CD14-positive monocyte (primary cell): ENCODE measurements around the gene EXOC4. TPM values are rescaled to one million over a fixed set of nuclear protein-coding genes. Genes with fewer than 3 reads are reported as not detected.

Experiments used
- DNase-seq, 3 donors: peaks; one replicate each; pipeline ENCODE4 v3.0.0-alpha.2; 2011 to 2022
- H2AFZ ChIP-seq: 2 replicates; pipeline ENCODE4 v1.6.0; 2012; ENCODE audit warnings: mild to moderate bottlenecking, low read depth, low read length, inconsistent platforms; ENCODE audit not compliant: insufficient read depth, poor library complexity, severe bottlenecking
- H3K27ac ChIP-seq, 2 donors: 1 replicate in 1 of 2; 2 replicates in 1 of 2; pipeline ENCODE4 v1.5.1; 2012 to 2013; ENCODE audit warnings: low read length in 2 of 2, control low read depth in 1 of 2, inconsistent platforms in 1 of 2, low read depth in 1 of 2, mild to moderate bottlenecking in 1 of 2
- H3K27me3 ChIP-seq, 2 donors: one replicate each; pipeline versions ENCODE4 v1.6.0 to v1.6.1; 2011 to 2013; ENCODE audit warnings: low read length in 2 of 2; ENCODE audit not compliant: control insufficient read depth in 2 of 2, insufficient read depth in 2 of 2
- H3K36me3 ChIP-seq, 2 donors: replicated peaks in 1 of 2; 1 replicate in 1 of 2; 2 replicates in 1 of 2; pipeline versions ENCODE4 v1.5.1 to v1.6.1; 2012 to 2013; ENCODE audit warnings: low read length in 2 of 2, control low read depth in 1 of 2, inconsistent platforms in 1 of 2, mild to moderate bottlenecking in 1 of 2; ENCODE audit not compliant: insufficient read depth in 2 of 2, control insufficient read depth in 1 of 2
- H3K4me1 ChIP-seq, 2 donors: 1 replicate in 1 of 2; 2 replicates in 1 of 2; pipeline versions ENCODE4 v1.5.1 to v1.6.1; 2012 to 2013; ENCODE audit warnings: low read length in 2 of 2, control low read depth in 1 of 2, inconsistent platforms in 1 of 2, mild to moderate bottlenecking in 1 of 2, moderate library complexity in 1 of 2; ENCODE audit not compliant: insufficient read depth in 2 of 2, control insufficient read depth in 1 of 2
- H3K4me2 ChIP-seq: replicated peaks from 2 replicates; pipeline ENCODE3; 2012; ENCODE audit warnings: low read length, moderate library complexity, mild to moderate bottlenecking; ENCODE audit not compliant: poor library complexity, severe bottlenecking; ENCODE audit errors: extremely low read depth
- H3K4me3 ChIP-seq, 3 experiments: fragments of 200-600 bp in 1 of 3; sonication (generic) in 1 of 3; replicated peaks in 1 of 3; 1 replicate in 2 of 3; 2 replicates in 1 of 3; pipeline ENCODE4 v1.5.1; 2011 to 2013; ENCODE audit warnings: low read length in 3 of 3, mild to moderate bottlenecking in 3 of 3, control low read depth in 2 of 3, low read depth in 2 of 3, inconsistent platforms in 1 of 3, moderate library complexity in 1 of 3
- H3K79me2 ChIP-seq: 2 replicates; pipeline ENCODE4 v1.6.0; 2012; ENCODE audit warnings: mild to moderate bottlenecking, control low read depth, inconsistent platforms, low read length, moderate library complexity; ENCODE audit not compliant: insufficient read depth
- H3K9ac ChIP-seq: 2 replicates; pipeline ENCODE4 v1.6.0; 2017; ENCODE audit warnings: low read length, mild to moderate bottlenecking; ENCODE audit not compliant: insufficient read depth, poor library complexity, severe bottlenecking
- H3K9me3 ChIP-seq, 2 donors: replicated peaks in 1 of 2; 1 replicate in 1 of 2; 2 replicates in 1 of 2; pipeline versions ENCODE4 v1.5.1 to v1.6.1; 2012 to 2013; ENCODE audit warnings: low read length in 2 of 2, control low read depth in 1 of 2; ENCODE audit not compliant: control insufficient read depth in 1 of 2, insufficient read depth in 1 of 2
- H4K20me1 ChIP-seq: 2 replicates; pipeline ENCODE4 v1.6.0; 2012; ENCODE audit warnings: mild to moderate bottlenecking, low read length, control low read depth, moderate library complexity; ENCODE audit not compliant: insufficient read depth
- H3K27ac Mint-ChIP-seq, 7 donors: one replicate each; pipeline ENCODE4 v1.8.0; 2020; ENCODE audit warnings: mild to moderate bottlenecking in 7 of 7, mixed read lengths in 7 of 7, moderate library complexity in 6 of 7, inconsistent platforms in 2 of 7
- H3K27me3 Mint-ChIP-seq, 3 donors: one replicate each; pipeline ENCODE4 v1.8.0; 2021 to 2022; ENCODE audit warnings: low read depth in 3 of 3, mild to moderate bottlenecking in 3 of 3, mixed read lengths in 3 of 3, moderate library complexity in 3 of 3, inconsistent platforms in 1 of 3
- H3K36me3 Mint-ChIP-seq, 2 donors: one replicate each; pipeline ENCODE4 v1.8.0; 2020; ENCODE audit warnings: mixed read lengths in 2 of 2, inconsistent platforms in 1 of 2, mild to moderate bottlenecking in 1 of 2
- H3K4me1 Mint-ChIP-seq: one replicate; pipeline ENCODE4 v1.8.0; 2020; ENCODE audit warnings: mild to moderate bottlenecking, mixed read lengths
- H3K4me3 Mint-ChIP-seq, 2 donors: one replicate each; pipeline ENCODE4 v1.8.0; 2020; ENCODE audit warnings: mild to moderate bottlenecking in 2 of 2, mixed read lengths in 2 of 2, moderate library complexity in 1 of 2
- H3K9me3 Mint-ChIP-seq, 7 donors: one replicate each; pipeline ENCODE4 v1.8.0; 2020 to 2022; ENCODE audit warnings: mixed read lengths in 7 of 7, mild to moderate bottlenecking in 6 of 7, moderate library complexity in 6 of 7, inconsistent platforms in 2 of 7
- WGBS: methylation state at CpG from one replicate; pipeline ENCODE4 v1.1.5; 2013; ENCODE audit warnings: missing lambda C conversion rate; ENCODE audit not compliant: insufficient coverage; 5-methylcytosine and 5-hydroxymethylcytosine counted together
- intact Hi-C, 2 donors: fragments of 100-400 bp; cut with micrococcal nuclease; formaldehyde crosslinking; loops; one replicate each; pipeline versions ENCODE4 v1.15.0 to v1.15.1; 2023
- polyA plus RNA-seq, 3 donors: library from polyadenylated mRNA; depleted of rRNA in 1 of 3; unstranded in 2 of 3; stranded (reverse) in 1 of 3; fragments of 300-500 nt in 2 of 3; fragments of >200 nt in 1 of 3; fragmentation: Illumina TruSeq in 2 of 3; gene quantifications; 1 replicate in 2 of 3; 2 replicates in 1 of 3; pipeline ENCODE4 v1.2.3, GENCODE V29; 2012 to 2021
- TF ChIP-seq, protein P1 (sequence below): fragments of 200-600 bp; IDR thresholded peaks from one replicate; pipeline ENCODE4 v1.8.0; 2022; ENCODE audit warnings: antibody characterized with exemption, mild to moderate bottlenecking

EXOC4 gene
- polyA plus RNA-seq, 3 donors = 20.6 to 22.3 (median 22.3) TPM

DNA sequence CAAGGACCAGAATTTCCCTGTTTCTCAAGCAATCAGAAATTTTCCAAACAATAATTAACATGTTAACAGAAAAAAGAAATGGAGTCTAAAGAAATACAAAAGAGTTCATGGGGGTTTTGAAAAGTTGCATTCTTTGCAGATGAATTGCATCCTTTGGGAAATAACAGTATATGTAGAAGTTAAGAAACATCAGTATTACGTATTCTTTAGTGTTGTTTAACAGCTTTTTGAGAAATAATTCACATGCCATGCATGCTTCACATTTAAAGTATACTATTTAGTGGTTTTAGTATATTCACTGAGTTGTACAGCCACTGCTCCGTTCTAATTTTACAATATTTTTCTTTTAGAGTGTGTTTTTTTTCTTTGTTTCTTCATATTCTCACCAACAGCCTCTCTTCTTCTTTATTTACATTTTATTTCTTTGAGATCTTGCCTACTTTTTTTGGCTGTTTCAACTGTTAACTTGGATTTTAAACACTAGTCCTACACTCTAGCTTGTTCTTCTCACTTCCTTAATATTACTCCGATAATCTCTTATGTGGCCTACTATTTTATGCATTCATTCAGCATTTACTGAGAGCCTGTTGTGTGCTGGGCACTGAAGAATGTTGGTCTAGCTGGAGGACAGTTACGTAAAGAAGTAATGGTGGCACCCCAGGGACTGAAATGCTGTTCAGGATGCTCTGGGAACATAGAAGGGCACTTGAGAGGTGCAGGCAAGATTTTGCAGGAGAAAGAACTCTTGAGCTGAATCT lies 330.1 kb downstream of the EXOC4 start:
- no peaks in the 10 kb centered on the region for H4K20me1 ChIP-seq
- peaks cover 22% of the 10 kb centered on the region for H3K4me1 Mint-ChIP-seq
- H3K27ac Mint-ChIP-seq = no peak overlapping the region
- H3K4me1 ChIP-seq = peaks cover 11 to 15% of the 10 kb centered on the region in 2 donors
- TF ChIP-seq, protein P1, sequence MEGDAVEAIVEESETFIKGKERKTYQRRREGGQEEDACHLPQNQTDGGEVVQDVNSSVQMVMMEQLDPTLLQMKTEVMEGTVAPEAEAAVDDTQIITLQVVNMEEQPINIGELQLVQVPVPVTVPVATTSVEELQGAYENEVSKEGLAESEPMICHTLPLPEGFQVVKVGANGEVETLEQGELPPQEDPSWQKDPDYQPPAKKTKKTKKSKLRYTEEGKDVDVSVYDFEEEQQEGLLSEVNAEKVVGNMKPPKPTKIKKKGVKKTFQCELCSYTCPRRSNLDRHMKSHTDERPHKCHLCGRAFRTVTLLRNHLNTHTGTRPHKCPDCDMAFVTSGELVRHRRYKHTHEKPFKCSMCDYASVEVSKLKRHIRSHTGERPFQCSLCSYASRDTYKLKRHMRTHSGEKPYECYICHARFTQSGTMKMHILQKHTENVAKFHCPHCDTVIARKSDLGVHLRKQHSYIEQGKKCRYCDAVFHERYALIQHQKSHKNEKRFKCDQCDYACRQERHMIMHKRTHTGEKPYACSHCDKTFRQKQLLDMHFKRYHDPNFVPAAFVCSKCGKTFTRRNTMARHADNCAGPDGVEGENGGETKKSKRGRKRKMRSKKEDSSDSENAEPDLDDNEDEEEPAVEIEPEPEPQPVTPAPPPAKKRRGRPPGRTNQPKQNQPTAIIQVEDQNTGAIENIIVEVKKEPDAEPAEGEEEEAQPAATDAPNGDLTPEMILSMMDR = no peak
- peaks cover 0 to 5% of the 10 kb centered on the region in 2 donors for H3K36me3 ChIP-seq
- peaks cover 0 to 9% (median 0%) of the 10 kb centered on the region in 7 donors for H3K9me3 Mint-ChIP-seq
- DNase-seq = no peak
- intact Hi-C loops = no loop called here
- H2AFZ ChIP-seq = no peak overlapping the region
- H3K9me3 ChIP-seq = no peaks in the 10 kb centered on the region
- H3K27me3 Mint-ChIP-seq = peaks cover 0 to 3% (median 0%) of the 10 kb centered on the region in 3 donors
- no peaks in the 10 kb centered on the region for H3K27me3 ChIP-seq
- WGBS = 100% methylated on average over 1 of the region's 4 CpGs
- no peak overlapping the region for H3K9ac ChIP-seq
- H3K4me3 Mint-ChIP-seq = no peak overlapping the region
- no peak overlapping the region for H3K4me3 ChIP-seq
- no peaks in the 10 kb centered on the region for H3K79me2 ChIP-seq
- H3K27ac ChIP-seq = no peak overlapping the region
- H3K36me3 Mint-ChIP-seq = peaks cover 15 to 18% of the 10 kb centered on the region in 2 donors
- no peak overlapping the region for H3K4me2 ChIP-seq

DNA sequence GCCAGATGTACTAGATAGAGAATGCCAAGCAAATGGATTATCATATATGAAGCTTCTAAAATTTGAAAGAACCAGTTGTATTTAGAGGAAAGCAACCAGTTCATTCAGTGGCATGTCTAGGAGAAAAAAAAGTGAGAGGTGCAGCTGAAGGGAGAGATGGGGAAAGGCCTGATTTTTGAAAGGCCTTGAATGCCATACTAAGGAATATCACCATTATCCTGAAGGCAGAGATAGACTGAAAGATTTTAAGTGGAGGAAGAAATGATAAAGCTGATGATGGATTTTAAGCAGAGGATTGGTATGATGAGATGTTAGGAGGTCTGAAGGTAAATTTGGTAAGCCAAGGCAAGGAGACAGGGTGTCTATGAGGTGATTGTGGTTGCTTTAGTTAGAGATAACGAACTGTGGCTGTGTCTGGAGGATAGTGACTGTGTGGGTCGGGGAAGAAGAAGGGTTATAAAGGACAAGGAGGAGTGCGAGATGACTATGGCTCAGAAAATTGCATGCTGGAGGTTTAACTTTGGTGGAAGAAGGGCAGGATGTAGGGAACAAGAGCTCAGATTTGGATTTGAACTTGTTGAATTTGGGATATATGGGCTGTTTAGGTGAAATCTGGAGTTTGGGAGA lies 330.8 kb downstream of the EXOC4 start:
- DNase-seq = no peak
- peaks cover 0 to 5% of the 10 kb centered on the region in 2 donors for H3K36me3 ChIP-seq
- no peak overlapping the region for H2AFZ ChIP-seq
- Mint-ChIP-seq H3K27ac (no peak overlapping the region), H3K4me3 (no peak overlapping the region), H3K9me3 (peaks cover 0 to 9% (median 0%) of the 10 kb centered on the region in 7 donors), H3K36me3 (peaks cover 15 to 18% of the 10 kb centered on the region in 2 donors), H3K27me3 (peaks cover 0 to 3% (median 0%) of the 10 kb centered on the region in 3 donors), H3K4me1 (peaks cover 22% of the 10 kb centered on the region)
- 98% methylated on average over 3 of the region's 3 CpGs for WGBS
- no peaks in the 10 kb centered on the region for H3K27me3 ChIP-seq
- no peak overlapping the region for H3K4me3 ChIP-seq
- H3K9me3 ChIP-seq = no peaks in the 10 kb centered on the region
- intact Hi-C loops = no loop called here
- H3K4me1 ChIP-seq = peaks cover 11 to 15% of the 10 kb centered on the region in 2 donors
- H4K20me1 ChIP-seq = no peaks in the 10 kb centered on the region
- TF ChIP-seq, protein P1 = no peak
- no peak overlapping the region for H3K27ac ChIP-seq
- H3K9ac ChIP-seq = no peak overlapping the region
- H3K4me2 ChIP-seq = no peak overlapping the region
- no peaks in the 10 kb centered on the region for H3K79me2 ChIP-seq
